ENCODE results near the gene CCR6. TPM values are rescaled to one million over a fixed set of nuclear protein-coding genes. Genes with fewer than 3 reads are reported as not detected.
A peak's percentile ranks its signal among the peaks of the same experiment; 100 is the strongest.

Gene CCR6
- total and polyA plus RNA-seq, 2 of the 13 experiments (the other 11 are each of a cell fraction or from before 2014, with no cell fraction given): 4.5 to 8.7 TPM

- TF ChIP-seq ZBTB8A (CRISPR knock-in tag; IDR thresholded peaks at IDR 0.05; ENCODE audit: borderline replicate concordance, low read depth): no peak
- TF ChIP-seq KAT8 (CRISPR knock-in tag; IDR thresholded peaks at IDR 0.05): peak; percentile 65
- 0 out of 2 replicates have a peak, but pooled peaks have one; percentile 51 for TF ChIP-seq ZNF839 (CRISPR knock-in tag; IDR thresholded peaks at IDR 0.05; ENCODE audit: borderline replicate concordance)
- peak; percentile 75 for TF ChIP-seq TFAP4 (IDR thresholded peaks at IDR 0.05; ENCODE audit: borderline replicate concordance, low read depth)
- TF ChIP-seq ZBTB4 (CRISPR knock-in tag; IDR thresholded peaks at IDR 0.05; ENCODE audit: borderline replicate concordance): no peak; the same call in 1 of the 2 replicates
- no peak for TF ChIP-seq ZNF282 (IDR thresholded peaks at IDR 0.05; ENCODE audit: partially characterized antibody)
- TF ChIP-seq ZNF790 (CRISPR knock-in tag; IDR thresholded peaks at IDR 0.05; ENCODE audit: borderline replicate concordance): no peak
- TF ChIP-seq ZNF263 (CRISPR knock-in tag; IDR thresholded peaks at IDR 0.05): 0 out of 2 replicates have a peak, but pooled peaks have one; percentile 16
- no peak for TF ChIP-seq RBM39 (IDR thresholded peaks at IDR 0.05; ENCODE audit: low read depth, low read length, poor library complexity, severe bottlenecking)
- no peak for TF ChIP-seq HIC2 (CRISPR knock-in tag; IDR thresholded peaks at IDR 0.05; ENCODE audit: low read depth)
- peak; percentile 96 for TF ChIP-seq ZSCAN9 (CRISPR knock-in tag; IDR thresholded peaks at IDR 0.05; ENCODE audit: borderline replicate concordance)
- TF ChIP-seq FOXP1 (IDR thresholded peaks at IDR 0.05): no peak
- peak; percentile 60; the same call in 1 of the 2 replicates for TF ChIP-seq FOXP1 (CRISPR knock-in tag; IDR thresholded peaks at IDR 0.05)
- no peak for TF ChIP-seq ZNF317 (CRISPR knock-in tag; IDR thresholded peaks at IDR 0.05)
- no peak for TF ChIP-seq ETS1 (CRISPR knock-in tag; IDR thresholded peaks at IDR 0.05)
- TF ChIP-seq DDIT3 (CRISPR knock-in tag; IDR thresholded peaks at IDR 0.05): no peak
- no peak for TF ChIP-seq ZNF160 (CRISPR knock-in tag; IDR thresholded peaks at IDR 0.05)
- no peak for TF ChIP-seq CSRNP1 (CRISPR knock-in tag; IDR thresholded peaks at IDR 0.05)
- peak; percentile 67; the same call in 1 of the 2 replicates for TF ChIP-seq DPF2 (CRISPR knock-in tag; IDR thresholded peaks at IDR 0.05; ENCODE audit: borderline replicate concordance, low read depth)
Observed at GRCh38 chr6:167140589-167141474, 17.9 kb downstream of the CCR6 start (continued).

Data from HepG2 (cell line).